GM15510 (cell line): ENCODE results near the gene CRHR1.

Experiments used
- POLR2A ChIP-seq: IDR thresholded peaks from 3 replicates; pipeline ENCODE4 v1.6.1; 2011; ENCODE audit warnings: borderline replicate concordance; ENCODE audit not compliant: insufficient read length; ENCODE audit errors: extremely low read depth

The CRHR1 gene

GRCh38 chr17:45848405-45848804 lies 64.3 kb downstream of the CRHR1 start:
- no peak for TF ChIP-seq POLR2A

DNA sequence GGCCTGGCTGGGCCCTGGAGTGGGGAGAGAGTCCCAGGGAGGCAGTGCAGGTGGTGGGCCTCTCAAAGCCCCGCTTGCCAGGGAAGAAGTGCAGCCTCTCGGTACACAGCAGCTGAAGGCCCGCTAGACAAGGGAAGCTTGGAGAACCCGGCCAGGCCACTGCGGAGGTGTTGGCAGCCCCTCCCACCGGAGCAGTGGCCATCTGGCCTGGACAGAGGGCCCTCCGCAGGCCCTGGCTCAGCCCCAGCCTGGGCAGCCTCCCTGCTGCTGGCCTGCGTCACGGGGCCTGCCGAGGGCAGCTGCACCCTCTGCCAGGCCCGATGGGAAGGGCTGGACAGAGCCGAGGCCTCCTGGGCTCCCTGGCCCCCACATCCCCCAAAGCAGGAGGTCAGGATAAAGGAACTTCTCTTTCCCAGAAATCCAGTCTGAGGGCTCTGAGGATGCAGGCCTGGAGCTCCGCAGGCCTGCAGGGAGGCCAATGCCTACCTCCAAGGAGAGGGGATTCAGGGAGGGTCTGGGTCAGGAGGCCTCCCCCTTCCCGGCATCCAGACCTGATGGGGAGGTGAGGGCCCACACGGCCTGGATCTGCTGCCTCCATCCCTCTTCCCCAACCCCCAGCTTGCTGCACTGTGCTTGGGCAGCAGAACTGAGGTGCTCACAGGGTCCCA lies 64.9 kb downstream of the CRHR1 start:
- TF ChIP-seq POLR2A = no peak

- TF ChIP-seq POLR2A = no peak
Observed at GRCh38 chr17:45849536-45849990, 65.4 kb downstream of the CRHR1 start.

DNA sequence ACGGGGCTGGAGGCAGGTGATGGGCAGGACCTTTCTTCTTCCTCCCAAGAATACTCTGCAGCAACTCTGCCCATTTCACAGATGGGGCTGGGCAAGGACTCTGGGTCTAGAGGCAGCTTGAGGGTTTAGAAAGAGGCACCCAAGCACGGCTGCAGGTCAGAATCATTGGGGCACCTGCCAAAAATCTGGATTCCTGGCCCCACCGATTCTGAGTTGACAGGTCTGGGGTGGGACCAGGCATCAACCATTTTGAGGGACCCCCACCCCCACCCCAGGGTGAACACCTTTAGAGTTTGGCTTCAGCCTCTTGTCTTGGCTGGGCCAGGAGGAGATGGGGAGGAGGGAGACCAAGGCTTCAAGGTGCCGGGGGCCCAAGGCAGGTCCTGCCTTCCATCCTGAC lies 65.9 kb downstream of the CRHR1 start:
- TF ChIP-seq POLR2A = no peak

- no peak for TF ChIP-seq POLR2A
Observed at GRCh38 chr17:45850468-45850867, 66.3 kb downstream of the CRHR1 start.

GRCh38 chr17:45851022-45851421 lies 66.9 kb downstream of the CRHR1 start:
- TF ChIP-seq POLR2A = no peak

DNA sequence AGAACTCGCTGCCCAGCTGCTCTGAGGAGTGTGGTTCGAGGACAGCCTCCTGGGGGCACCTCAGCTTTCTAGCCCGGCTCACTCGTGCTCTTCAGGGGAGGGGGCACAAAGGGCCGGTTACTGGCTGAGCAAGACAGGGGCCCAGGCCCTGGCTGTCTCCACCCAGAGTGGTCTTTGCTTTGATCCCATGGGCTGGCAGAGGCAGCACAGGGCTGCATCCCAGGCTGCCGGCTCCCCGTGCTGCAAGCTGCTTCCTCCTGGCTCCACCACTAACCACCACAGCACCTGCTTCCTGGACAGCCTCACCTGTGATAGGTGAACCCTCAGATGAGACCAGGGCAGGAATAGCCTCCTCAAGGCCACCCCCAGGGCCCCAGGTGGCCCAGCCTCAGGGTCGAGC lies 67.3 kb downstream of the CRHR1 start:
- TF ChIP-seq POLR2A = no peak

- TF ChIP-seq POLR2A = no peak
Observed at GRCh38 chr17:45851873-45852272, 67.8 kb downstream of the CRHR1 start.

DNA sequence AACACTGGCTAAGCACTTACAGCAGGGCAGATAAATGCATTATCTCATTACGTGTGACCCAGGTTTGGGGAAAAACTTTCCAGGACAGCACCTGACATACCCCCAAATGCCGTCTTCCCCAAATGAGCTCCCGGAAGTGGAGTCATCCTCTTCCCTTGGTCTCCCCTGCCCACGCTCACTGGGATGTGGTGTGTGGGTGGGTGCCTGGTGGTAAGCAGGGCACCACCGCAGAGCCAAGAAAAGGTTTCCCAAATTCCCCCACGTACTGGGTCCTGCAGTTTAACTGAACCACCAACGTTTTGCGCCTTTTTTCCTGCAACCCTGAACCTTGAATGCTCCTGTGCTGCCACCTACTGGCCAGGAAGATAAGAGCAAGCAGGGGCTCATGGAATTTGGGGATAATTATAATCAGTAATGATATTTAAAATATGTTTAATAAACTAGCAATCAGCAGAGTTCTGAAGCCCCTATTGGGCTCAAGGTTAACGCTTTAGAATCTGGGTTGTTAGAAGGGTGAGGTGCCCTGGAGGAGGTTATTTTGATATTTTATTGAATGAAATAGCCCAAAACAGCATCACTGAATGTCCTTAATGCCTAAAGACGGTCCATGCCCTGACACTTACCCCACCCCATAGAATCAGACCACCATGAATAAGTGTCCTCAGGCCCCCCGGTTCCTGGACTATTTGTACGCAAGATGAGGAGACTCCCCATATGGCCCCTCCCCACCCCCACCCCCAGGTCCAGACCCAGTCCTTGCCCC lies 68.6 kb downstream of the CRHR1 start:
- TF ChIP-seq POLR2A = no peak

GRCh38 chr17:45854209-45854608 lies 70.1 kb downstream of the CRHR1 start:
- TF ChIP-seq POLR2A = no peak

- TF ChIP-seq POLR2A = no peak
Observed at GRCh38 chr17:45855691-45856336, 71.7 kb downstream of the CRHR1 start.

DNA sequence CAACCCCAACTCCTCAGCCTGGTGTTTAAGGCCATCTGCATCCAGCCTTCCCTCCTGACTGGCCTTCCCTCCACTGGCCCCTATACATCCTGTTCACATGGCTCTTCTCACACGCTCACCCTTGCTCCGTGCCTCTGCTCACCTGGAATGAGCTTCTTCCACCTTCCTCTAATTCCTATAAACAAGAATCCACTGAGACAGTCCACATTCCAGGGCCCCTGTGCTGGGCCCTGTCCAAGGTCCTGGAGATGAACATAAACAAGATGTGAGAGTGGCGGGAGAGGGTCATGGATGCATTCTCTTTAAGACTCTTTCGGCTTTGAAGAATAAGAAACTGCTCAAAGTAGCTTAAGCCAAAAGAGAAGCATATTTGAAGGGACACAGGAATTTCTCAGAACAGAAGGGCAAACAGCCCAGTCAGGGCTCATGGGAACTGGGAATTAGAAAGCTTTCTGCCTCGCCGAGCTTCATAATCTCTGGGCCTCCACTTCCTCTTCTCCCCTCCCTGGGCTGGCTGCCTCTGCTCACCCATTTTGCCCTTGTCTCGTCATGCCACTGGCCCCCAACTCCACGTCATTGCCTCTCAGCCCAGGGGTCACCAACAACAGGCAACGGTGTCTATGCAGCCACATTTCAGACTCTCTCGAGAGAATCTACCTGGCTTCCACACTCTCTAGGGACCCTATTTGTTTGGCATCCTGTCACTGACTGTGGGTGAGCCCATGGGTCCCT lies 74.0 kb downstream of the CRHR1 start:
- TF ChIP-seq POLR2A = no peak

DNA sequence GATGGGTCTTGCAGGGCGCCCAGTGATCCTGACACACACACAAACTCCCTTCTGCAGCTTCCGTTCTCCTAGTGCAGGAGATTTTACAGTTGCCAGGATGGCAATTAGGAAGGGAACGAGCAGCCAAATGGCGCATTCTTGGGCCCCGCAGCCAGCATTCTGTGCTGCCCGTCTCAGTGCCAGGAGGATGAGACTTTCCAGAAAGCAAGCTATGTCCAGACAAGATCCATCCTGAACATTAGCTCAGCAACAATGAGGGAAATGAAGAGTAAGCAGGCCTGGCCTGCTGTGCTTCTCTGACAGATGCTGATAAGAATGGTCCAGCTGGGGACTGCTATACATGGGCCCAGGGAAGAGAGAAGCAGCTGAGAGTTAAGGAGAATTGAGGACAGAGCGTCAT lies 77.0 kb downstream of the CRHR1 start:
- TF ChIP-seq POLR2A = no peak

DNA sequence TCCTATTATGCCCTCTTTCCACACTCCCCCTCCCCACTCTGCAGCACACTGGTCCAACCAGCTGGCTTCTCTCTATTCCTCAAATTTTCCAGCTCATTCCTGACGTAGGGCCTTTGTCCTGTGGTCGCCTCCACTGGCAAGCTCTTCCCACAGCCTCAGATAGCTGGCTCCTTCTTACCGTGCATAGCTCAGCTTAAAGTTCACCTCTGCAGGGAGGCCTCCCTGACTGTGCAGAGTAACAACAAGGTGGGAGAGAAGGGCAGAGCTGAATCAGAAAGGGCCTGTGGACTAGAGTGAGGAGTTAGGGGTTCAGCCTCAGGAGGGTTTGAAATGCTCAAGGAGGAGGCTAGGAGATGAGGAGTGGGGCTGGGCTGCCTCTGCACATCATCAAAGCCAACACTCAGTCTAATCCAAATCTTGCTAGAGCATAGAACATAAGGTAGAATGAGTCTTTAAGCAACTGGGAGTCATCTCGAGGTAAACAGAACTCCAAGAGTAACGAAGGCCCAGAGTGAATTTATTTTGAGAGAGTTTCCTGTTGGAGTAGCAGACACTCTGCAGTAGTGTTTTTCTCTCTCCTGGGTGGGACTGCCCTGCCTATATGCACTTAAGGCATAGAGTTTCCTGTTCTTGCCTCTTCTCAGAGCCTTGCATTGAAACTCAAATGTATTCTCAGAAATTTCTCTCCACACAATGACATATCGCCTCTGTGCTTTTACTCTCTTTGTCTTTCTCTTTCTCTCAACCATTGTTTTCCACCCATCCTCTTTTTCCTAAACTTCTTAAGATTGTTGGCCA lies 79.9 kb downstream of the CRHR1 start:
- no peak for TF ChIP-seq POLR2A
